Measurements from ENCODE around the gene MED29.

Gene MED29

DNA sequence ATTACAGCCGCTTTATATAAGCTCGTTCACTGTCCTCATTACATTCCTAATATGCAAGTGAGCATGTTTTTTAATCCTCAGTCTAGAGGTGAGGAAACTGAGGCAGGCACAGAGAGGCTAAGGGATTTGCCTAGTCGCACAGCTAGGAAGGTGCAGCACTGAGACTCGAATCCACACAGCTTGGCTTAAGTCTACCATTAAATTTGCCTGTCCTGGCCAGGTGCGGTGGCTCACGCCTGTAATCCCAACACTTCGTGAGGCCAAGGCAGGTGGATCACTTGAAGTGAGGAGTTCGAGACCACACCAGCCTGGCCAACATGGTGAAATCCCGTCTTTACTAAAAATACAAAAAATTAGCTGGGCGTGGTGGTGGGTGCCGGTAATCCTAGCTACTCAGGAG is 36.5 kb downstream of the MED29 start:
- DNase-seq (ENCODE audit: low read depth in 2 of 2) = no peak

DNA sequence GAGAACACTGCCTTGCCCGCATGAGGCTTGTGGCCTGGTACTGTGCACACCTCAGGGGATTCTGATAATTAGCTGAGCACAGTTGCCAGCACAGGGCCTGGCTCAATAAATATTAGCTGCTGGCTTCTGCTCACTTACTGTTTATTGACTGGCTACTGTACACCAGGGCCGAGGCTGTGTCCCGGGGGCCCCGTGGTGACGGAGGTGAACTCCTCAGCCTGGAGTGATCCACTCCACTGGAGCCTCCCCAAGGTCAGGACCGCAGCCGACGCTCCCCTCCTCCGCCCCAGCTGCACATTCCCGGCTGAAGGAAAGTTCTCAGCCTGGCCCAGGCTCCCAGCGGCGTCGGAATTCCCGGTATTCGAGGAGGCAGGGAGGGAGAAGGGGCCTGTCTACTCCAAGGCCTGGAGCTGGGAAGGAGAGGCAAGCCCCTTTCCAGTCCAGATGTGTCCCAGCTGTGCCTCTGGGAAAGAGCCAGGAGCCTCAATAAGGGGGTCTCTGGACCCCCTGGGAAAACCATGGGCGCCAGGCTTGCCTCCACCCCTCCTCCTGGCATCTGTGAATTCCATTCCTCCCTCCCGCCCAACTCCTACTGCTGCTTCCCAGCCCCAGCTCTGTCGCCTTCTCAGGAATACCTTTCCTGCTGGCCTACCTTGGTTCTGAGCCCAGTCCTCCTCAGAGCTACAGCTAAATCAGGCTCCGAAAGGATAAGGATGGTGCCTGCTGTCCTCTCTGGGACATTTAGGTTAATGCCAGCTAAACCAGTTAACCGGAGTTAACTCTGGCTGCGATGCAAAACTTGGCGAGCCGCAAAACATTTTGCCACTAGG is 37.3 kb downstream of the MED29 start:
- no peak for DNase-seq (ENCODE audit: low read depth in 2 of 2)

DNA sequence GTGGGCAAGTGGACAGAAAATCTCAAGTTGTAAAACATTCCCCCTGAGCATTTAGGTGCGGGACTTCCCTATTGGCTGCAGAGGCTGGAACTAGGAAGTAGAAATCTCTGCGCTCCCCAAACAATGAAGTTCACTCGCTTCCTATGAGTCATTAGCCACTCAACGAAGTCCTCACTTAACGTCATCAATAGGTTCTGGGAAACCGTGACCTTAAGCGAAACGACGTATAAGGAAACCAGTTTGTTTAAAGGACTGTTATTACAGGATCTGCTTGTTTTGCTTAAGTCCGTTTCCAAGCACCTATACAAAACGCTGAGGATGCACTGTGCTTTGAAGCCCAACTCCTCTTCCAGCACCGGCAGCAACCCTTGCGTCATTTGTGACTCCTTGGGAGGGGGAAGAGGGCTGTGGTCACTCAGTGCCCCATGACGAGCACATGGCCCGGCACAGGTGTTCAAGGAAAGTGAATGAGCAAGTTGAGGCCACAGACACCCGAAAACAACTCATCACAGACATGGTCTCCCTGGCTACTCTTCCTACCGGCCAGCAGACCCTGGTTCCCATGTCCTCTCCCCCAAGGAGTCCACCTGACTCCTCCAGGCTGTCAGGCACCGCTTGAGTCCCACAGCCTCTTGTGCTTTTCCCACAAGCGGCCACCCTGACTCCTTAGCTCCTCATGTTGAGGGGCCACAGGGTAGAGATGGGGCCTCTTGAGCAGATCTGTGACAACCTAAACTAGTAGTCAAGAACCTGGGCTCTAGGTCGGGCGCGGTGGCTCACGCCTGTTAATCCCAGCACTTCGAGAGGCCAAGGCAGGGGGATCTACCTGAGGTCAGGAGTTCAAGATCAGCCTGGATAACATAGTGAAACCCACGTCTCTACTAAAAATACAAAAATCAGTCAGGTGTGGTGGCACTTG is 39.8 kb downstream of the MED29 start:
- peak in 1 of 2 donors; percentile 60 for DNase-seq (ENCODE audit: low read depth in 2 of 2)

DNA sequence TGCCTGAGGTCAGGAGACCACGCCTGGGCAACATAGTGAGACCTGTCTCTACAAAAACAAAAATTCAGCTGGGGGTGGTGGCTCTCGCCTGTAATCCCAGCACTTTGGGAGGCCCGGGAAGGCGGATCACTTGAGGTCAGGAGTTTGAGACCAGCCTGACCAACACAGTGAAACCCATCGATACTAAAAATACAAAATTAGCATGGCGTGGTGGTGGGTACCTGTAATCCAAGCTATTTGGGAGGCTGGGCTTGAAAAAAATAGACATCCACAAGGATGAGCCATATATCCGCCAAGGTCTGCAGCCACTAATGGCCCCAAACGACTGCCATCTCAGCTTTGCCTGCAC is 41.5 kb downstream of the MED29 start:
- no peak for DNase-seq (ENCODE audit: low read depth in 2 of 2)

DNA sequence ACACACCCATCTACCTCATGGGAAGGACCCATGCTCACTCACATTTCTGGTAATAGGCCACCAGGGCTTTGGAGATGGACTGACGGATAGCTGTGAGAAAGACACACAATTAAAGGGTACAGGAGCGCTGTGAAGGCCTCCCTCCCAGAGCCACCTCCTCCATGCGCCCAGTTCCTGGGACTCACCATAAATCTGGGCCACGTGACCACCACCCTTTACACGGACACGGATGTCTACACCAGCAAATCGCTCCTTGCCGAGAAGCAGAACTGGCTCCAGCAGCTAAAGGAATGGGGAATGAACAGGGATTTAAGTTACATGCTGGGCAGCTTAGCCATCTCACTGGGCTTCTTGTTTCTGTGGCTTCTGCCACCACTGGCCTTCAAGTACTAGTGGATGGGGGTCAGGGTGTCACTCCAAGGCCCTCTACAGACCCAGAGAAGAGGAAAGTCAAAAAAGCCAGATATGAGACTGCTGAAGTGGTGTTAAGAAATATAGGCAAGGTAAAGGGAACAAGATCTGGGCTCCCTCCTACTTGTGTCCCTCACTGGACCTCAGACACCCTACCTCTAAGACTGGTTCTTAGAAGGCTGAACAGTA is 42.4 kb downstream of the MED29 start:
- no peak for DNase-seq (ENCODE audit: low read depth in 2 of 2)

DNA sequence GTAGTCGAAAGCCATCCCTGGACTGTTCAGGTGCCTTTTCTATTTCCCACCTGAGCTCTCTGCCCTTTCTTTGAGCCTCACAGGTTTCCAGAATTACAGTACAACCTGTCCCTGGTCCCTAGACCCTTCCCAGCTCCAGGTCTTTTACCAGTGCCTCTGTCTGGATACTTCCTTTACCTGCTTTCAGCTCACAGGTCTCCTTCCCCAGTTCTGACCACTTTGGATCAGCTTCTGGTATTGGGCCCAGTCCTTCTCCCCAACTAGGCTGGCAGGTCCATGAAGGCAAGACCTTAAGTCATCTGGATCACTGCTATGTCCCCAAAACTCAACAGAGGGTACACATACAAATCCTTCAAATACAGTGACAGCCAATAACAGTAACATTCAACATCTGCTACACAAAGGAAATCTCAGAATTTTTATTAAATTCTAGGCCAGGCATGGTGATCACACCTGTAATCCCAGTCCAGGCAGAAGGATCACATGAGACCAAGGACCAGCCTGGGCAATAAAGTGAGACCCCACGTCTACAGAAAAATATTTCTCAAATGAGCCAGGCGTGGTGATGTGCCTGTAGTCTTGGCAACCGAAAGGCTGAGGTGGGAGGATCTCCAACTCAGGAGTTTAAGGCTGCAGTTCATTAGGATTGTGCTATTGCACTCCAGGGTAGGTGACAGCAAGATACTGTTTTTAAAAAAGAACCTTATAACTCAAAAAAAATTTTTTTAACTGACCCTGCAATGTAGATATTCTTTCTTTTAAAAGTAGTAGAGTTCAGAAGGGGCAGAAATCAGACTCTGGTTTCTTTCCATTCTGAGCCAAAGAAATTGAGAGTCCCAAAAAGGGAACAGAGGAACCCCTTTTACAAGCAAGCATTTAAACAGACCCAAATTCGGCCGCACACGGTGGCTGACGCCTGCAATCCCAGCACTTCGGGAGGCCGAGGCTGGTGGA is 43.2 kb downstream of the MED29 start:
- DNase-seq (ENCODE audit: low read depth in 2 of 2) = no peak

DNA sequence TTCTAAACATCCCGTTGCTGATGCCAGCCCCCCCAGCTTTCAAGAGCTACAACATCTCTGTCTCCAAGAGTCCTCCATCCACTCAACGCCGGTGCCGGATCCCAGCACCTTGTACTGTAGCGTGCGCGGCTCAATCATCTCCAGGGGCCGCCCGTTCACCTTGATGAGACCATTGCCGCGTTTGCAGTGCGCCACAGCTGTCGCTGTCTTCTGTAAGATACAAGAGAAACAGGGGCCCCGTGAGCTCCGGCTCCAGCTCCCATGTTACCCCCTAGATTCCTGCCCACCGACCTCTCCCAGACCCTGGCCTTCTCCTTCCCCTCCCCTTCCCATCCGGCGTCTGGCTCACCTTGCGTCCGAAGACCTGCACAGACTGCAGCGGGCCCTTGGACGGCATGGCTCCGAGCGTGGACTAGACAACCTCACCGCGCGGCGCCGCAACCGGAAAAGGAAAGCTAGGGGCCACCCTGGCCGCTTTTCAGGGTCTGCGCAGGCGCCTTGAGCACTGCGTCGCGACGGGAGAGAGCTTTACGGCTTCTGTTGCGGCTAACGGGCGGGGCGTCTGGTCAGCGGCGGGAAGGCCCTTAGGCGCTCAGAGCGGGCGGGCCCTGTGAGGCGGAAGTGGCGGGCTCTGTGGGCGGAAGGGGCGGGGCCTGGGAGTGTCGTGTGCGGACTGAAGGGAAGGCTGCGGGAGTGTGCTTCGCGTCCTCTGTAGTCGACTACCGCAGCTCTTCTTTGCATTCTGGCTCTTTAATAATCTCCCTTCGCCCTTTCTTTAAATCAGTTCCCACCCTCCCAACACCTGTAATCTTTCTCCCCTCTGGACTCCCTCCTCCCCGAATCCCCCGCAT is 44.5 kb downstream of the MED29 start, which contains the start of gene RPS16:
RPS16 (minus strand) TSS at position 451 of the 851 bp plus-strand sequence; CDS start at position 397, 54 bp downstream.
- peak; percentile 99 to 100 for DNase-seq (ENCODE audit: low read depth in 2 of 2)

DNA sequence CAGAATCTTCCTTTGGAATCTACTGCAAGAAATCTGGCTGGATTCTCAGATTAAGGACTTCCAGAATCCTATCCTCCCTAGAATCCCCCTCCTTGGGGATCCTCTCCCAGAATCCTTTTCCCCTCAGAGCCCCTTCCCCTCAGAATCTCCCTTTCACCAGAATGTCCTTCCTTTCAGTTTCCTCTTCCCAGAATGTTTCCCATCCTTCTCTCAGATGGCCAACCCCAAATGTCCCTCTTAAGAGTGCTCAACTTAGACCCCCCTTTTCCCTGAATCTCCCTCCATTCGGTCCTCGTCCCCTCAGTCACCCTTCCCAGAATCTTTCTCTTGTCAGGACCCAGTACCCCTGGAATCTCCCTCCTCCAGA is 45.2 kb downstream of the MED29 start:
- DNase-seq (ENCODE audit: low read depth in 2 of 2) = no peak

DNA sequence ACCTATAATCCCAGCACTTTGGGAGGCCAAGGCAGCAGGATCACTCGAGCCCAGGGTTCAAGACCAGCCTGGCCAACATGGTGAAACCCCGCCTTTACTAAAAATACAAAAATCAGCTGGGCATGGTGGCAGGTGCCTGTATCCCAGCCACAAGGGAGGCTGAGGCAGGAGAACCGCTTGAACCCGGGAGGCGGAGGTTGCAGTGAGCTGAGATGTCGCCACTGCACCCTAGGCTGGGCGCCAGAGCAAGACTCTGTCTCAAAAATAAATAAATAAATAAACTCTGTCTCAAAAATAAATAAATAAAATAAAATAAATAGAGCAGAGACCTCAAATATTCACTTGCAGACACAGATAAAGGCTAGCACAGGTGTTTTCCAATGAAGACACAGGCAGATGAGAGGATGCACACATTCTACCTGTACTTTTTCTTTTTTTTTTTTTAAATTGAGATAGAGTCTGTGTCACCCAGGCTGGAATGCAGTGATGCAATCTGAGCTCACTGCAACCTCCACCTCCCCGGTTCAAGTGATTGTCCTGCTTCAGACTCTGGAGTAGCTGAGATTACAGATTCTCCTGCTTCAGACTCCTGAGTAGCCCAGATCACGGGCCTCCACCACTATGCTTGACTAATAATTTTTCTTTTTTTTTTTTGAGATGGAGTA is 47.2 kb downstream of the MED29 start:
- DNase-seq (ENCODE audit: low read depth in 2 of 2) = no peak

DNA sequence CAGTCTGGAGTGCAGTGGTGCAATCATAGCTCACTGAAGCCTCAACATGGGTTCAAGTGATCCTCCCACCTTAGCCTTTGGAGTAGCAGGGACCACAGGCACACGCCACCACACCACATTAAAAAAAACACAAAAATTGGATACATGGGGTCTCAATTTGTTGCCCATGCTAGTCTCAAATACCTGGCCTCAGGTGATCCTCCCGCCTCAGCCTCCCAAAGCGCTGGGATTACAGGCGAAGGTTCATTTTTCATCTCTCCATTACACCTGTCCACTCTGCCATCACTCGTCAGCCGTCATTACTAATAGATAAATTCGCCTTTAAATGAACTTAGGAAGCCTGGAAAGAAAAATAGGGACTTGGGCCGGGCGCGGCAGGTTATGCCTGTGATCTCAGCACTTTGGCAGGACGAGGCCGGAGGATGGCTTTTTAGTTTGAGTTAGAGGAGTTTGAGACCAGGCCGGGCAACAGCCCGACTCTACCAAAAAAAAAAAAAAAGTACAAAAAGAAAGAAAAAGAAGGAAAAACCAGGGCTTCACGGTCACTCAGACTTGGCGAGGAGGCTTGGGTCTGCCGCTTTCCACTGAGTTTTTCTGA is 53.5 kb downstream of the MED29 start:
- no peak for DNase-seq (ENCODE audit: low read depth in 2 of 2)

DNA sequence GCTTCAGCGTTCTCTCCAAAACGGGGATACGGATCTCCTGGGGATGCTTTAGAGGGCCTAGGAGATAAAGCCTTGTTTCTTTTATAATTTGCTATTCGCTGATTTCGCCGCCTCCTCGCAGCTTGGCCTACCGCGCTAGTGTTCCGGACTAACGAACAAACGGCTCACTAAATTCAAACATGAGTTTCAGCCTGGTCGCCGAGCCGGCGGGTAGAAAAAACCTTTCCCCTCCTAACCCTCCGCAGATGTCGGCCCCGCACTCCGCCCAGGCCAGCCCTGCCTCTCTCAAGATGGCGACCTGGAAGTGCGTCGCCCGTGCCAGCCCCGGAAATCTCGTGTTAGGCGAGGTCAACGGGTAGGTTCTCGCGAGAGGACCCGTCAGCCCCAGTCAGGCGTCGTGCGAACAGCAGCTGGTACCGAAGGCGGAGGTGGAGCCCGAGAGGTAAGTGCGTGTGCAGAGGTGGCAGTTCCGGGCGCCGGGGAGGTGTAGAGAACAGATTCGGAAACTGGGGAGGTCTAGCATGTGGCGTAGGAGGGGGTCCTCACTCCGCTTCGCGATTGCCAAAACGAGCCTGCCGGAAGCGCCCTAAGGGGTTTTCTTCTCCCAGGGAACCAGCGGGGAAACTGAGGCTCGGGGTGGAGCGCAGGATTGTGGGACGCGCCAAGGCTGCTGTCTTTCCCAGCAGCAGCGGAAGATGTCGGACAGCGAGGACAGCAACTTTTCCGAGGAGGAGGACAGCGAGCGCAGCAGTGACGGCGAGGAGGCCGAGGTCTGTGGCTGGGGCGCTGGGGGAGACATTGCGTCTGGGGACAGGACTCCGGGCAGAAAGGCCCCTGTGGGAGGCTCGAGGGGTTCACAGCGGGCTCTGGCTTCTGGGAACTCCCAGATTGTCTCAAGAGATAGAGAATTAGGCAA is 54.3 kb downstream of the MED29 start, which contains the start of gene SUPT5H:
SUPT5H (plus strand) TSS at position 387 of the 916 bp plus-strand sequence; CDS start at position 696, 309 bp downstream.
- peak; percentile 93 to 95 for DNase-seq (ENCODE audit: low read depth in 2 of 2)

DNA sequence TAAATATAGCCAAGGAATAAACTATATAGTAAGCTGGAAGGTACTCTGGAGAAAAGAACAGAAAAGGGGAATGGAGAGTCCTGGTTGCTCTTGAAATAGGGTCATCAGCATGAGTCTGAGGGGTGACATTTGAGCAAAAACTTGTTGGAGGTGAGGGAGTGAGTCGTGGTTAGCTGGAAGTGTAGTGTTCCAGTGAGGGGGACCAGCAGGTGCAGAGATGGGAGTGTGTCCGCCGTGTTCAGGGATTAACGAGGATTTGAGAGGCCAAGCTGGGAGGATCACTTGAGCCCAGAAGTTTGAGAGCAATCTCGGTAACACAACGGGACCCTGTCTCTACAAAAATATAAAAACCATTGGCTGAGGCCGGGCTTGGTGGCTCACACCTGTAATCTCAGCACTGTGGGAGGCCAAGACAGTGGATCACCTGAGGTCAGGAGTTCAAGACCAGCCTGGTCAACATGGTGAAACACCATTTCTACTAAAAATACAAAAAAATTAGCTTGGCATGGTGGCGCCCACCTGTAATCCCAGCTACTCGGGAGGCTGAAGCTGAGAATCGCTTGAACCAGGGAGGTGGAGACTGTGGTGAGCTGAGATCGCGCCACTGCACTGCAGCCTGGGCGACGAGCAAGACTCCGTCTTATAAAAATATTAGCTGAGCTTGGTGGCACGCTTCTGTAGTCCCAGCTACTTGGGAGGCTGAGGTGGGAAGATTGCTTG is 55.3 kb downstream of the MED29 start:
- no peak for DNase-seq (ENCODE audit: low read depth in 2 of 2)

DNA sequence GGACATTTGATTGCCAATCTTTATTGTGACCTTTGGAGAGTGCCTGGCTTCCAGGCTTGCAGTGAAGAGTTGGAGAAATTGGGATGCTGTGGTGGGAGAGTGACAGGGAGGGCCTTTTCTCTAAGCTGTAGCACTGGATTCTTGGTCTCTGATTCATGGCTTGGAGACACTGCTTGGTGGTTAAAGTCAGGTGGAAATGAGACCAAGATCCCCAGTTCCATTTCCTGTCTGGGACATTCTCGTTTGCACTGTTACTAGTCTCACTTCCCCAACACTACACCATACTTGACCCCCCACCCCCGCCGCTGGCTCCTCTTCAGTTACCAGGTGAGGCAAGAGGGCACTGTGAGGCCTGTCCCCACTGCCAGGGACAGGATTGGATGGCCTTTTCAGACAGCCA is 57.1 kb downstream of the MED29 start:
- DNase-seq (ENCODE audit: low read depth in 2 of 2) = peak in 1 of 2 donors; percentile 23

DNA sequence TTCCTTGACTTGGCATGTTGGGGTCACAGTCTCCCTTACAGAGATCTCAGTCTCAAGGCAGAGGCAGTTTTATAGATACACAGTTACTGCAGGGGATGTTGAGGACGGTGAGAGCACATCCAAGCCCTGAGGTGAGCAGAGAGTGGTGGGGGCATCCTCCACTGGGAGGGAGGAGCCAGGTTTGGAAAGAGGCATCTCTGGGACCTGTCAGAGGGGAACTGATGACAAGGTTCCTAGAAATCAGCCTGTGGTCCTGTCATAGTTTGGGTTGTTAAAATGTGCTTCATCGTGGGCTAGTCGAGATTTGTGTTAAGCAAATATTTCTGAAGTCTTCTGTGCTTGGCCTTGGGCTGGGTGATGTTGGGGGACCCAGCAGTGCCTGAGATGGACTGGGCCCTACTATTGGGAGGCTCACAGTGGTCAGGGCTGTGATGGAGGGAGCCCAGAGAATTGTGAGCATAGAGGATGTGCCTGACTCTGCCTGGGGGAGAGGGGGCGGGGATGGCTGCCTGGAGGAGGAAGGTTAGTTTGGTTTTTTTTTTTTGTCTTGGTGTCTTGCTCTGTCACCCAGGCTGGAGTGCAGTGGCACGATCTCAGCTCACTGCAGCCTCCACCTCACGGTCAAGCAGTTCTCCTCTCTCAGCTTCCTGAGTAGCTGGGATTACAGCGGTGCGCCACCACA is 58.1 kb downstream of the MED29 start:
- DNase-seq (ENCODE audit: low read depth in 2 of 2) = no peak
